Panc1 (cell line): Measurements from ENCODE around the gene CCDC154. TPM values are rescaled to one million over a fixed set of nuclear protein-coding genes. Genes with fewer than 3 reads are reported as not detected.
A peak's percentile ranks its signal among the peaks of the same experiment; 100 is the strongest.

Experiments used
- ATAC-seq: fragments of 200-7000 bp; cut with Tn5 transposase; 2 replicates; pipeline ENCODE4 v1.9.1; 2020; ENCODE audit warnings: mild to moderate bottlenecking, moderate library complexity
- BruUV-seq: library from RNA; stranded (reverse); fragments of 400-500 nt; replicated peaks from 2 replicates; lab custom pipeline; 2021; lab: Mats Ljungman, UMichigan
- CTCF ChIA-PET: fragments of 300-600 bp; sonication (Branson Sonifier 250); formaldehyde crosslinking; loops from one replicate; lab custom pipeline; 2022; ENCODE audit warnings: antibody characterized with exemption; lab: Charles Lee
- POLR2A ChIA-PET: fragments of 300-600 bp; sonication (Branson Sonifier 250); formaldehyde crosslinking; loops from one replicate; lab custom pipeline; 2022; ENCODE audit warnings: antibody characterized with exemption; lab: Charles Lee
- DNase-seq: peaks from one replicate; pipeline ENCODE4 v3.0.0-alpha.2; 2010; ENCODE audit warnings: low read depth, low spot score
- H3K27ac ChIP-seq: 2 replicates; pipeline ENCODE4 v1.5.1; 2011; ENCODE audit warnings: mild to moderate bottlenecking, low read length, inconsistent platforms
- H3K27me3 ChIP-seq: fragments of 200-500 bp; sonication (Bioruptor generic); 2 replicates; pipeline ENCODE4 v1.6.0; 2014; ENCODE audit warnings: low read length, inconsistent platforms; ENCODE audit not compliant: control insufficient read depth, insufficient read depth
- H3K36me3 ChIP-seq: fragments of 200-500 bp; sonication (Bioruptor generic); 2 replicates; pipeline ENCODE4 v1.5.1; 2014; ENCODE audit warnings: inconsistent platforms, mild to moderate bottlenecking, low read length, moderate library complexity; ENCODE audit not compliant: control insufficient read depth, insufficient read depth
- H3K4me1 ChIP-seq: 2 replicates; pipeline ENCODE4 v1.5.1; 2011; ENCODE audit warnings: inconsistent platforms, mild to moderate bottlenecking, low read length, moderate library complexity; ENCODE audit not compliant: control insufficient read depth, insufficient read depth
- H3K4me3 ChIP-seq, 2 experiments: 2 replicates each; pipeline ENCODE4 v1.5.1; 2011 to 2012; ENCODE audit warnings: low read depth in 2 of 2, low read length in 2 of 2, mild to moderate bottlenecking in 2 of 2, inconsistent platforms in 1 of 2, moderate library complexity in 1 of 2
- H3K9me3 ChIP-seq: fragments of 200-500 bp; sonication (Bioruptor generic); 2 replicates; pipeline ENCODE4 v1.5.1; 2014; ENCODE audit warnings: low read depth, mild to moderate bottlenecking, inconsistent platforms, low read length, moderate library complexity; ENCODE audit not compliant: control insufficient read depth, insufficient read depth
- CTCF ChIP-seq: fragments of 450-650 bp; IDR thresholded peaks from 2 replicates; pipeline ENCODE4 v1.5.1; 2017; ENCODE audit warnings: mild to moderate bottlenecking
- POLR2AphosphoS5 ChIP-seq: IDR thresholded peaks from 2 replicates; pipeline ENCODE4 v1.6.1; 2012; ENCODE audit warnings: mild to moderate bottlenecking, low read depth, low read length, moderate library complexity
- REST ChIP-seq, 2 experiments: IDR thresholded peaks; 2 replicates each; pipeline ENCODE4 v1.6.1; 2011 to 2012; ENCODE audit warnings: low read depth in 2 of 2, control low read depth in 1 of 2, low read length in 1 of 2, mild to moderate bottlenecking in 1 of 2, moderate library complexity in 1 of 2; ENCODE audit not compliant: insufficient read depth in 1 of 2
- SIN3A ChIP-seq: IDR thresholded peaks from 2 replicates; pipeline ENCODE4 v1.6.1; 2012; ENCODE audit warnings: low read depth, mild to moderate bottlenecking, low read length, moderate library complexity, borderline replicate concordance; ENCODE audit not compliant: insufficient read depth
- TCF7L2 ChIP-seq: IDR thresholded peaks from 2 replicates; pipeline ENCODE4 v1.6.1; 2011; ENCODE audit warnings: mild to moderate bottlenecking, low read depth, low read length, inconsistent platforms
- in situ Hi-C: cut with HindIII; loops from 2 replicates; pipeline ENCODE4 v1.10.0; 2016; ENCODE audit warnings: low sequenced_read_pairs, low pct_unique_long_range_greater_than_20kb
- intact Hi-C: fragments of 100-400 bp; cut with micrococcal nuclease; formaldehyde crosslinking; loops from one replicate; pipeline ENCODE4 v1.10.0; 2022; ENCODE audit not compliant: unreplicated experiment
- total RNA-seq: library from RNA; stranded (reverse); gene quantifications from one replicate; pipeline ENCODE4 v1.2.1, GENCODE V29; 2021; ENCODE audit not compliant: unreplicated experiment

CCDC154 gene
- total RNA-seq, 1 experiment from 2014 or later: 2.0 TPM

DNA sequence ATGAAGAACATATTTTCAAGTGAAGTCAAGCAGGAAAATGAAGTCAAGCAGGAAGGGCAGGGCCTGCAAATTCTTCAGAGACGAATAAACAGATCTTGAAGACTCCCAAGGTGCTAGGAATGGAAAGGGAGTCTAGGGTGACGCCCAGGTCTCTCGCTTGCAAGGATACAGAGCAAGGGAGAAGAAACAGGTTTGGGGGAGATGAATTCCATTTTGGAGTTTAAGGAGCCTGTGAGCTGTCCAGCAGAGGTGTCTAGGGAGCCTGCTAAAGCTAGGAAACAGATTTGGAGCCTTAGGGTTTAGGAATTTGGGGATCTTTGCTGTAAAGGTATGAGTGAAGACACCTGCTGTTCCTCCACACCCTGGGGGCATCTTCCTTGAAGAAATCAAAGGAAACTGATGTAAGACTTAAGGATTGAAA, 27.8 kb downstream of the CCDC154 start:
- no TSS peak for BruUV-seq
- CTCF ChIA-PET: interaction anchor here (0.7 kb wide), 1 partner anchor 606 kb away, joined by 6 read pairs; no protein-coding TSS in a partner anchor
- 0 out of 2 replicates have a peak, but pooled peaks have one; percentile 27 for TF ChIP-seq TCF7L2
- no peak for TF ChIP-seq CTCF
- TF ChIP-seq REST (IDR thresholded peaks at IDR 0.05; ENCODE audit: insufficient read depth in 1 of 2, low read depth in 2 of 2, low read length in 1 of 2): peak in 1 of 2 experiments; percentile 57; a peak in 2 of 4 replicates
- TF ChIP-seq POLR2AphosphoS5: no peak
- no peak for TF ChIP-seq SIN3A
- peaks cover 8% of the 10 kb centered on the region; the same call in 1 of the 2 replicates for H3K4me1 ChIP-seq
- no peak overlapping the region for H3K4me3 ChIP-seq
- H3K27ac ChIP-seq: peak overlapping the region; percentile 93
- DNase-seq: no peak
- intact Hi-C loops: no loop called here
- no peaks in the 10 kb centered on the region for H3K27me3 ChIP-seq
- peaks cover 2% of the 10 kb centered on the region; the same call in 1 of the 2 replicates for H3K36me3 ChIP-seq
- no peak for ATAC-seq
- in situ Hi-C loops: no loop called here
- H3K9me3 ChIP-seq: no peaks in the 10 kb centered on the region
- POLR2A ChIA-PET: interaction anchor here (0.7 kb wide), 3 partner anchors 49 to 210 kb away, joined by 6 to 12 read pairs (median 10); no protein-coding TSS in a partner anchor

DNA sequence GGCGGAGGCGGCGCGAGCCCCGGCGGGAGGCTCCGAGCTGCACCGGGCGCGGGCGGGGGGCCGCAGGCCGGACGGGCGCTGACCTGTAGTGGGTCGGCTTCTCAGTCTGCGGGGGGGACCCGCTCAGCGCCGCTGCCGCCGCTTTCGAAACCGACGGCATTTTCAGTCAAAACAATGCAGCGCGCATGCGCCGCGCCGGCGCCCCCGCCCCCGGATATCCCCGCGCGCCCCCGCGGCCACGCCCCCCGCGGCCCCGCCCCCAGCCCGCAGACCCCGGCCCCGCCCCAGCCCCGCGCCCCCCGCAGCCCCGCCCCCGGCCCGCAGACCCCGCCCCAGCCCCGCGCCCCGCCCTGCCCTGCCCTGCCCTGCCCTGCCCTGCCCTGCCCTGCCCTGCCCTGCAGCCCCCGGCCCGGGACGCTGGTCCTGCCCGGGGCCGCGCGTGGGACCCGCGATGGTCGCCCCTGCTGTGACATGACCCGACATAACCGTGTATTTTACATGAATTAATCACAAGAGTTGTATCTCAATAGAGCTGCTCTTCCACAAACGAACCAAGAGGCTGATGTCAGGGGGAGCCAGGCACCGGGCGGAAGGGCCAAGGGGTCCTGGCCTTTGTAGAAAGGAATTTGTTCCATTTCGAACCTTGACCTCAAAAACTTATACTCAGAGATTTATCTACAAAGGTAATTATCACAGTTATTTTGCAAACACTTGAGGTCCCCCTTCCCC, 29.7 kb downstream of the CCDC154 start, which contains the start of gene UNKL:
Gene UNKL (minus strand): TSS at position 173 of the 729 bp plus-strand sequence. CDS start 13 bp downstream, at position 160.
- peak within 1 kb of the TSS; percentile 93 for H3K27ac ChIP-seq
- TF ChIP-seq CTCF: no peak
- TF ChIP-seq REST (IDR thresholded peaks at IDR 0.05; ENCODE audit: insufficient read depth in 1 of 2, low read depth in 2 of 2, low read length in 1 of 2): no peak
- TF ChIP-seq POLR2AphosphoS5: no peak
- no peak for TF ChIP-seq SIN3A
- TF ChIP-seq TCF7L2: no peak
- intact Hi-C loops (no loop called here), in situ Hi-C loops (no loop called here)
- peak within 1 kb of the TSS; percentile 64 for H3K4me3 ChIP-seq
- ChIA-PET CTCF (no interaction called here), POLR2A (interaction anchor here (0.6 to 1.0 kb wide), 2 partner anchors 11 to 163 kb away, joined by 3 read pairs; no protein-coding TSS in a partner anchor)
- H3K27me3 ChIP-seq: no peaks in the 10 kb centered on the region
- ATAC-seq (peak; percentile 78), DNase-seq (no peak)
- H3K4me1 ChIP-seq: peaks cover 8% of the 10 kb centered on the region; the same call in 1 of the 2 replicates
- H3K36me3 ChIP-seq: no peaks in the 10 kb centered on the region
- no peaks in the 10 kb centered on the region for H3K9me3 ChIP-seq
- no TSS peak for BruUV-seq
